KOPT-K1 (cell line): ENCODE results near the gene GNS.

Experiments
- H3K27ac ChIP-seq: fragments of 200-600 bp; sonication (generic); 2 replicates; pipeline ENCODE4 v1.5.1; 2016; ENCODE audit warnings: antibody characterized with exemption, mild to moderate bottlenecking, low read depth, low read length; ENCODE audit not compliant: poor library complexity, severe bottlenecking
- H3K36me3 ChIP-seq: fragments of 200-600 bp; sonication (generic); 2 replicates; pipeline ENCODE4 v1.5.1; 2017; ENCODE audit warnings: antibody characterized with exemption, mild to moderate bottlenecking, low read length, moderate library complexity; ENCODE audit not compliant: insufficient read depth
- H3K9me3 ChIP-seq: fragments of 200-600 bp; sonication (generic); 2 replicates; pipeline ENCODE4 v1.5.1; 2017; ENCODE audit warnings: antibody characterized with exemption, low read length, mild to moderate bottlenecking; ENCODE audit not compliant: insufficient read depth, poor library complexity, severe bottlenecking

The GNS gene

GRCh38 chr12:64670019-64670418 lies 89.2 kb downstream of the GNS start:
- Histone ChIP-seq H3K36me3 (no peaks in the 10 kb centered on the region), H3K27ac (peak overlapping the region; percentile 81), H3K9me3 (no peaks in the 10 kb centered on the region)

- Histone ChIP-seq H3K36me3 (no peaks in the 10 kb centered on the region), H3K27ac (peak overlapping the region; percentile 81), H3K9me3 (no peaks in the 10 kb centered on the region)
Observed at GRCh38 chr12:64669270-64669842, 89.8 kb downstream of the GNS start.

GRCh38 chr12:64667793-64668192 lies 91.4 kb downstream of the GNS start:
- H3K27ac ChIP-seq = peak overlapping the region; percentile 12
- H3K36me3 ChIP-seq = no peaks in the 10 kb centered on the region
- no peaks in the 10 kb centered on the region for H3K9me3 ChIP-seq

GRCh38 chr12:64666054-64666914 lies 92.9 kb downstream of the GNS start:
- no peak overlapping the region for H3K27ac ChIP-seq
- H3K9me3 ChIP-seq = no peaks in the 10 kb centered on the region
- H3K36me3 ChIP-seq = no peaks in the 10 kb centered on the region

GRCh38 chr12:64665514-64665913 lies 93.7 kb downstream of the GNS start:
- Histone ChIP-seq H3K9me3 (no peaks in the 10 kb centered on the region), H3K36me3 (no peaks in the 10 kb centered on the region), H3K27ac (no peak overlapping the region)
